Measurements from ENCODE around the gene RPH3AL.

DNA sequence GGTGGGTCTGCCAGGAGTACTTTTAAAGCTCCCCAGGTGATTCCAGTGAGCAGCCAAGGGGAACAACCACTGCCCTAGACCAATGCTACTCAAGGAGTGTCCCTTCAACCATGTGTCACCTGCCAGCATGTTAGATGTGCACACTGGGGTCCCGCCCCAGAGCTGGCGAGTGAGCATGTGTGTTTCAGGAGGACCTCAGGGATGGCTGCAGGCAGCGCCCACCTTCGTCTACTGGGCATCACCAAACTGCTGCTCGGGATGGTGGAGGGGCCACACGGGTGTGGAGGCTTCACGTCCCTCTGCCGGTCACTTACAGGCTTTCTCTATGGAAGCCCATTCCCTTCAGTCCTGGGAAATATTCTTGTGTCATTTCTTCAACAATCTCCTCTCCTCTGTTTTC, 142.2 kb downstream of the RPH3AL start:
- TF ChIP-seq, protein P1, sequence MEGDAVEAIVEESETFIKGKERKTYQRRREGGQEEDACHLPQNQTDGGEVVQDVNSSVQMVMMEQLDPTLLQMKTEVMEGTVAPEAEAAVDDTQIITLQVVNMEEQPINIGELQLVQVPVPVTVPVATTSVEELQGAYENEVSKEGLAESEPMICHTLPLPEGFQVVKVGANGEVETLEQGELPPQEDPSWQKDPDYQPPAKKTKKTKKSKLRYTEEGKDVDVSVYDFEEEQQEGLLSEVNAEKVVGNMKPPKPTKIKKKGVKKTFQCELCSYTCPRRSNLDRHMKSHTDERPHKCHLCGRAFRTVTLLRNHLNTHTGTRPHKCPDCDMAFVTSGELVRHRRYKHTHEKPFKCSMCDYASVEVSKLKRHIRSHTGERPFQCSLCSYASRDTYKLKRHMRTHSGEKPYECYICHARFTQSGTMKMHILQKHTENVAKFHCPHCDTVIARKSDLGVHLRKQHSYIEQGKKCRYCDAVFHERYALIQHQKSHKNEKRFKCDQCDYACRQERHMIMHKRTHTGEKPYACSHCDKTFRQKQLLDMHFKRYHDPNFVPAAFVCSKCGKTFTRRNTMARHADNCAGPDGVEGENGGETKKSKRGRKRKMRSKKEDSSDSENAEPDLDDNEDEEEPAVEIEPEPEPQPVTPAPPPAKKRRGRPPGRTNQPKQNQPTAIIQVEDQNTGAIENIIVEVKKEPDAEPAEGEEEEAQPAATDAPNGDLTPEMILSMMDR (IDR thresholded peaks at IDR 0.05): no peak
- no peak for TF ChIP-seq POLR2A (IDR thresholded peaks at IDR 0.05)

Measured in right lobe of liver (tissue), 4 donors.